GM18951 (cell line): ENCODE measurements around the gene SYNDIG1L.
"Not testable (repeated sequence)": the region's sequence is repeated elsewhere in the genome, so short reads cannot be mapped to it uniquely, and the experiment has no call there.

Source experiments
- POLR2A ChIP-seq: IDR thresholded peaks from 4 replicates; pipeline ENCODE4 v1.6.1; 2011; ENCODE audit warnings: mild to moderate bottlenecking; ENCODE audit not compliant: insufficient read length, insufficient read depth; ENCODE audit errors: extremely low read depth
- in situ Hi-C: fragments of 300-500 bp; cut with MboI; formaldehyde crosslinking; loops from one replicate; pipeline ENCODE4 v1.12.0; 2022; ENCODE audit warnings: low sequenced_read_pairs, mixed read lengths, inconsistent platforms; ENCODE audit not compliant: unreplicated experiment

The SYNDIG1L gene

DNA sequence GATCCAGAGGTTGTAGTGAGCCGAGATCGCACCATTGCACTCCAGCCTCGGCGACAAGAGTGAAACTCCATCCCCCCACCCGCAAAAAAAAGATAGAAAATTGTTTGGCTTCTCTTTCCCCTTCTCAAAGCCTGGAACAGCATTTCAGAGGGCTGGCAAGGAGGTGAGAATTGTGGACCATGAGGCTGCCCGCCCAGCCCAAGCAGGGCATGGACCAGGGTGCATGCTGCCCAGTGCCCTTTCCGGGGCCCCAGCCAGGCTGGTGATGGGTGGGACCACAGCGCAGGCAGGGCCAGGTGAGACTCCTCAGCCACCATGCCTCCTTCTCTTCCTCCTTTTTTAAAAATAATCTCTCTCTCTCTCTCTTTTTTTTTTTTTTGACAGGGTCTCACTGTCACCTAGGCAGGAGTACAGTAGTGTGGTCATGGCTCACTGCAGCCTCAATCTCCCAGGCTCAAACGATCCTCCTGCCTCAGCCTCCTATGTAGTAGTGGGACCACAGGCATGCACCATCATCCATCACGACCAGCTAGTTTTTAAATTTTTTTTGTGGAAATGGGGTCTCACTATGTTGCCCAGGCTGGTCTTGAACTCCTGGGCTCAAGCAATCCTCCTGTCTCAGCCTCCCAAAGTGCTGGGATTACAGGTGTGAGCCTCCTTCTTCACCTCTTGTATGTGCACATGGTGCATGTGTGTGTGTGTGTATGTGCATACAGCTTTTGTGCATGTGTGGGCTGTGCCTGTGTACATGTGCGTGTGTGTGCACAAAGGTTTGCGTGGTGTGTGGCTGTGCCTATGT, 22.2 kb downstream of the SYNDIG1L start:
- in situ Hi-C loops = no loop called here

DNA sequence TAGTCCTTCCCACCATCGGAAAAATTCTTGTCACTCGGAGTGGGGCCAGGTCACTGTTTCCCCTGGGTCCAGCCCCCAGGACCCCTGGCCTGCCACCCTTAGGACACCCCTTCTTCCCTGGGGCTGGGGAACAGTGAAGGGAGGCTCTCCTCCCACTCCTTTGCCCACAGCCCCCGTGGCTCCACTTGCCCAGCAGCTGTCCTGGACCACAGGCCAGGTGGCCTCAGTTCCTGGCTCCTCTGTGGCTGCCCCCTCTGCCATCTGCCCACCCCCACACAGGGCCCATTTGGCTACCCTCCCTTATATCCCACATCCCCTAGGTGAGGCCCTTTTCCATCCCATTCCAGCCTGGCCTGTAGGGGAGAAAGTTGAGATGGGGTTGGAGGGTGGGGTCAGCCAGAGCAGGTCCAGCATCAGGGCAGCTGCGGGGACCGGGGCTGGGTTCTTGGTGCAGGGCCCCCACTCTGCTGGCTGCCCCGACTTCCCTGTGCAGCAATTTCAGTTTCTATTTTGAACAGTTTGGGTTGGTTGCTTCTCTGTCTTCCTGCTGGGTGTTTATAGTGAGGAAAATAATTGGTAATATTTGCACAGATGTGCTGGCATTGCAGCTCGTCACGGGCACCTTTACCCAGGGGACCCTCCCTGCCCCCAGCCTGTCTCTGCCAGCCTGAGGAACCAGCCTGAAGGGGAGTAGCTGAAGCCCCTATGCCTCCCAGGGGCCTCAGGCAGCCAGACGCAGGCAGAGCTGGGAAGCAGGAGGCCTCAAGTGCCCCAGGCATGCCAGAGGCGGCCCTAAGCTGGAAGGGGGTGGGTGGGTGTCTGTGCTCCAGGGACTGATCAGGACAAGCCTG, 23.4 kb downstream of the SYNDIG1L start:
- no peak for TF ChIP-seq POLR2A
- in situ Hi-C loops = no loop called here

More for the DNA sequence above, 22.2 kb downstream of the SYNDIG1L start:
- no peak for TF ChIP-seq POLR2A

DNA sequence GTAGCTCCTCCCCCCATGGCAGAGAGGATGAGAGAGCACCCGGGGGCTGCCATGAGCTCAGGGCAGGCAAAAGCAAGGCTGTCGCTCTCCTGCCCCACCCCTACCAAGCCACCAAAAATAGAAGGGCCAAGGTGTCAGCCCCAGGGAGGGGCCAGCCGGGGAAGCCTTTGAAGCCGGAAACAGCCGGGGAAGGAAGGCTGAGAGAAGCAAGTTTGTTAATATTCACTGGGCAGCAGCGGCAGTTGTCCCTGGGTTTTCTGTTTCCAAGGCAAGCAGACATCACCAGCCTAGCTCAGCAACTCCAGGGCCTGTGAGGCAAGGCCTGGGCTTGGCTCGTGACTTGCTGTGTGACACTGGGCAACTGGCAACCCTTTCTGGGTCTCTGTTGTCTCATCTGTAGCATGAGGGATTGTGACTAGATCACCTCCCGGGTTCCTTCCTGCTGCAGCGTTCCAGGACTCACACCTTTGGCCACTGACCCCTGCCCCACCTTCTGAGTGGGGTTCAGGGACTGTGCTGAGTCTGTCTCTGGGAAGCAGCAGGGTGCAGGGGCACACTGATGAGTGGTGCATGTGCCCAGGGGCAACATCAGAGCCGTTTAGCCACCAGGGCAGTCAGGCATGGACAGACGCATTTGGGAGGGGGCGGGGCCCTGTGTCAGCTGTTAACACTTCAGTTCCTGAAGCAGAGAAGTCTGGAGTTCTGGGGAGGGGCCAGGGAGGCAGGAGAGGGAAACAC, 24.3 kb downstream of the SYNDIG1L start:
- in situ Hi-C loops = no loop called here
- TF ChIP-seq POLR2A = peak; percentile 46

DNA sequence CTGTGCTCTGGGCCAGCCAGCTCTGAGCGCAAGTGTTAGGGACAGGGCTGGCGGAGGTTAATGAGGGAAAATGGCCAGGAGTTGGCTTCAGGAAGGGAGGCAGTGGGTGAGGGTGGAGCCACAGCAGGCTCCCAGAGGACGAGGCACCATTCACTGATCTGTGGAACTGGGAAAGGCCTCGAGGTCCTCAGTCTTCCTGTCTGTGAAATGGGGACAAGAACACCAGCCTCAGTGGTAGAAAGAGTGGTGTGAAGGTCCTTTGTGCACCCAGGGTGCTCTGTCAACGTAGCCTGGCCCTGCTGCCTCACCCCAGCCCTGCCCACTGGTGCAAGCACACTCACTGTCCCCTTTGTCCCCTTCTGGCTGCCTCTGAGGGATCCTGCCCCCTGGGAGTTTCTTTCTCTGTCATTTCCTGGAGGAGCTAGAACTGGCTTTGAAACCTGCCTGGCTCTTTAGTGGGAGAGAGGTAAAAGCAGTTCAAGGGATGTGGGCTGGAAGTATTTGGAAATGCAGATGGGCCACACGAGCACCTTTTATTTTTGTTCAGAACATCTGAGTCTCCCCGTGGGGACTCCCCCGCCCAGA, 25.0 kb downstream of the SYNDIG1L start:
- in situ Hi-C loops = no loop called here
- TF ChIP-seq POLR2A = no peak

DNA sequence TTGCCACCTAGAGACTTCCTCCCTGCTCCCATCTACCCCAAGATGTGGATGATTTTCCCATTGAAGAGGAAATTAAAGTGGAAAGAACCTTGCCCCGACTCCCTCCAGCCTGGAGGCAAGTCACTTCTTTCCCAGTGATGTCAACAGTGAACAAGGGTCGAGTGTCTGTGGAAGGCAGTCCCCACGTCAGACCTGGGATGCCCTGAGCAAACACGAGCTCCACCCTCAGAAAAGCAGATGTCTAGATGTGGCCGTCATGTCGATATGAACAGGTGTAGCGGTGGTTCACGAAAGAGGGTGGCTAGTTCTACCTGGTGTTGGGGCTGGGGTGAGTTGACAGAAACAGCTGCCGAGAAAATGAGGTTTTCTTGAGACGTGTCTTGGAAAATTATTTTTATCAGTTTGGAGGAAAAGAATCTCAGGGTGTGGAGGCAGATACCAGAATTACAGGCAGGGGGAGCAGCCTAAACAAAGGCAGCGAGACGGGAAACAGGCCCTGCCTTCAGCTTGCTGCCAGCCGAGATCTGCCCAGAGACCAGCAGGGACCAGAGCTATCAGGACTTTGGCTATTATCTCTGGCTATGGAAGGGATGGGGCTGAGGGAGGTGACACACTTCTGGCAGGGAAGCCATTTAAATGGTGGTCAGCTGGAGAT, 25.9 kb downstream of the SYNDIG1L start:
- in situ Hi-C loops = no loop called here
- no peak for TF ChIP-seq POLR2A

DNA sequence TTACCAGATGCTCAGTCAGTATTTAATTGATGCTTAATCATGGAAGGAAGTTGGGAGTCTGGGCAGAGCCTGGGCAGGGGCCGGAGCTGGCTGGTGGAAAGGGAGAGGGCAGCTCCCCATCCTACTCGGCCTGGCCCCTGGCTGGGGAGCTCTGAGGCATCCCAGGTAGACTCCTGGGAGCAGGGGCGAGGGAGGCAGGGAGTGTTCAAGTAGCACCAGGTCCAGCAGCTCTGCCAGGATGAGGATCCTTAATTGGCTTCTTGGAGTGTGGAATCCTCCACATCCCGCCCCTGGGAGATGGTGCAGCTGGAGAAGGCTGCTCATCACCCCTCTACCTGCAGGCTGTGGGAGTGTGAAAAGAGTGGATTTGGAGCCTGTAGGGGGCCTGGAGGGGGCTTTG, 30.9 kb downstream of the SYNDIG1L start:
- TF ChIP-seq POLR2A = no peak
- in situ Hi-C loops = no loop called here

DNA sequence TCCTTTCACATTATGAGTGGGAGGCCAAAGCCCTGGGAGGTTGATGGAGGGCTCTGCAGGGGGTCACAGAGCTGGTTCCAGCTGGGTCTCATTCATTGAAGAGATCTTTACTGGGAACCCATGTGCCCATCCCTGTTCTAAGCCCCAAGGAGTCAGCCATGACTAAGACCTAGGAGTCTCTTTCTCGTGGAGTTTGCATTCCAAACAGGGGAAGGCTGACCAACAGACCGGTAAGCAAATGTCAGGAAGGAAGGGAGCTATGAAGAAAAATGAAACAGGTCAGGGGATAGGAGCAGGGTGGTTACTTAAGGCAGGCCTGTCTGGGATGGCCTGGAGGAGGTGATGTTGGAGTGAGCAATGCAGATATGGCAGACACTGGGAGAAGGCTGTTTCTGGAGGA, 31.5 kb downstream of the SYNDIG1L start:
- in situ Hi-C loops = no loop called here
- TF ChIP-seq POLR2A = no peak

DNA sequence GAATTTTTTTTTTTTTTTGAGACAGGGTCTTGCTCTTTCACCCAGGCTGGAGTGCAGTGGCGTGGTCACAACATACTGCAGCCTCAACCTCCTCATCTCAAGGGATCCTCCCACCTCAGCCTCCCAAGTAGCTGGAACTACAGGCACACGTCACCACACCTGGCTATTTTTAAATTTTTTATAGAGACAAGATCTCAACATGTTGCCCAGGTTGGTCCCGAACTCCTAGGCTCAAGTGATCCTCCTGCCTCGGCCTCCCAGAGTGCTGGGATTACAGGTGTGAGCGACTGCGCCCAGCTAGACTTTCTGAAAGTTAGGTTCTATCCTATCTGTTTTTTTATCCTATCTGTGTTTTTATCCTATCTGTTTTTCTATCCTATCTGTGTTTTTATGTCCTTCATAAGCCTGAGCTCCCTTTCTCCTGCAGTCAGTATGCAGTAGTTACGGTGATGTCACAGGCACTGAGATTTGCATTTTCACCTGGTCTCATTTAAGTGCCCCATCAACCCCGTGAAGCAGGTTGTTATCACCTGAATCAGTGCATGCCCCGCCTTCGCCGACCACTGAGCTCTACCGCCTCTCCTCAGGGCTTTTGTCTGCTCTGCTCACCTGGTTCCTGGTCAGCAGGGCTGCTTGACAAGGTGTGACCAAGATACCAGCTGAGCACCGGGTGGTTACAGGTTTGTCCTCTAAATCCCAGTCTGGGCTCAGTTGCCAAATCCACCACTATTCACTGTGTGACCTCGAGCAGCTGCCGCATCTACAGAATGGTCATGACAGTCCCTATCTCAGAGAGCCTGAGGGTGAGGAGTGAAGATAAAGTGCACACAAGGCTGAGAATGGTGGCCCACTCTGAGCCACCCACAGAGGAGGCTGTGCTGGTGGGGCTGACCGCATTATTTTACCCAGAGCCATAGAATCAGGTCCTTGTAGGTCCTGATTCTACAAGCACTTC, 33.1 kb downstream of the SYNDIG1L start:
- in situ Hi-C loops = no loop called here
- TF ChIP-seq POLR2A = no peak

DNA sequence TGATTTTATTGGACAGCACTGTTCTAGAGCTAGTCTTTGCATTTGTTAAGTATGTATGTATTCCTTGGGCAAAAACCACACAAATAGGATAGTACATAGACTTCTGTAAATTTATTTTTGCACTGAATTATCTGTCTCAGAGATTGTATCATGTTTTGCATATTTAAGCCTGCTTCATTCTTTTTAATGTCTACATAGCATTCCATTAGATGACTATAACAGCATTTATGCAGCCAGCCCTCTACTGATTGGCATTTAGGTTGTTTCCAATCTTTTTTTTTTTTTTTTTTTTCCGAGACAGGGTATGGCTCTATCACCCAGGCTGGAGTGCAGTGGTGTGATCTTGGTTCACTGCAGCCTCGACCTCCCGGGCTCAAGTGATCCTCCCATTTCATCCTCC, 34.5 kb downstream of the SYNDIG1L start:
- in situ Hi-C loops = no loop called here
- no peak for TF ChIP-seq POLR2A

DNA sequence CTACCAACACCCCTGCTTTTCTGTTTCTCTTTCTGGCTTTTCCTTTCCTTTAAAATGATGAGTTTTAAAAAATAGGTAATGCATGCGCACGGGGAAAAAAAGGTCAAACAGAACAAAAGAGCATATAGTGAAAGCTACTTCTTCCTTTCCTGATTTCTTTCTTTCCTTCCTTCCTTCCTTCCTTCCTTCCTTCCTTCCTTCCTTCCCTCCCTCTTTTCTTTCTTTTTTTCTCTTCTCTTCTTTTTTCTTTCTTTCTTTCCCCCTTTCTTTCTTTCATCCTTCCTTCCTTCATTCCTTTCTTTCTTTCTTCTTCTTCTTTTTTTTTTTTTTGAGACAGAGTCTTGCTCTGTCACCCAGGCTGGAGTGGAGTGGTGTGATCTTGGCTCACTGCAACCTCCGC, 35.5 kb downstream of the SYNDIG1L start:
- in situ Hi-C loops = not testable (repeated sequence)

DNA sequence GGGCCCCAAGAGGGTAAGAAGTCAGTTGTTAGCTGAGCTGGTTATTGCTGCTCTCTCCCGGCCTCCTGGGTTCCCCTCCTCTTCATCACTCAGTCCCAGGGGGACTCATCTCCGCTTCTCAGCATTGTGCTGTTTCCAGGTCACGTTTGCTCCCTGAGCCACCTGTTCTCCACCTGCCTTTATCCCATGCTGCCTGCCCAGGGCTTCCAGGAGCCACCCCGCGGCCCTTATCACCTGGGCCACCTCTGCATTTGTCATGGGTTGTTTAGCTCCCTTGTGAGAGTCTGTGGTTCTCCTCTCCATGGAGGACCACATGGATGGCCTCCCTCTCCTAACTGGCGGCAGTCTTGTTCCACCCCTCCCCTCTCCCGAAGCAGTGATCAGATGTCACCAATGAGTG, 36.0 kb downstream of the SYNDIG1L start:
- TF ChIP-seq POLR2A = no peak
- in situ Hi-C loops = no loop called here

DNA sequence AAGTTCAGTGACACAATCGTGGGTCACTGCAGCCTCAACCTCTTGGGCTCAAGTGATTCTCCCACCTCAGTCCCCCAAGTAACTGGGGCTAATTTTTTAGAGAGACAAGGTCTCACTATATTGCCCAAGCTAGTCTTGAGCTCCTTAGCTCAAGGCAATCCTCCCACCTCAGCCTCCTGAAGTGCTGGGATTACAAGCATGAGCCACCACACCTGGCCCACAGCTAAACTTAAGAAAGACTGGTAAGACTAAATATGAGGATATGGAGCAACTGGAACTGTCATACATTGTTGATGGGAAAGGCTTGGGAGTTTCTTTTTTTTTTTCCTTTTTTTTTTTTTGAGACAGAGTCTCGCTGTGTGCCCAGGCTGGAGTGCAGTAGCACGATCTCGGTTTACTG, 43.8 kb downstream of the SYNDIG1L start:
- no peak for TF ChIP-seq POLR2A
- in situ Hi-C loops = no loop called here

DNA sequence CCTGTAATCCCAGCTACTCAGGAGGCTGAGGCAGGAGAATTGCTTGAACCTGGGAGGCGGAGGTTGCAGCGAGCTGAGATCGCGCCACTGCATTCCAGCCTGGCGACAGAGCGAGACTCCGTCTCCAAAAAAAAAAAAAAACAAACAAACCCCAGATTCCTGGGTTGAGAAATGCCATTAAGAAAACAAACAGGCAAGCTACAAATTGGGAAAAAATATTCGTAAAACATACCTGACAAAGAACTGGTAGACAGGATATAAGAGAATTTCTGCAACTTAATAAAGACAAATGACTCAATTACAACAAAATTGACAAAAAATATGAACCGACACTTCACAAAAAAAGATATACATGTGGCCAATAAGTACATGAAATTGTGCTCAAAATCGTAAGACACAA, 44.4 kb downstream of the SYNDIG1L start:
- in situ Hi-C loops = not testable (repeated sequence)
